Stomach (tissue), 9 donors: ENCODE measurements around the gene JAGN1. TPM values are rescaled to one million over a fixed set of nuclear protein-coding genes. Genes with fewer than 3 reads are reported as not detected.
"Not testable (repeated sequence)": the region's sequence is repeated elsewhere in the genome, so short reads cannot be mapped to it uniquely, and the experiment has no call there.

Experiments used
- DNase-seq, 2 donors: peaks; one replicate each; pipeline versions ENCODE4 v3.0.0 to v3.0.0-alpha.2; 2013 to 2019
- H3K27ac ChIP-seq, 5 donors: fragments of 200-600 bp in 4 of 5; sonication (generic) in 4 of 5; one replicate each; pipeline ENCODE4 v1.5.1; 2013 to 2019; ENCODE audit warnings: mild to moderate bottlenecking in 1 of 5, moderate library complexity in 1 of 5
- H3K27me3 ChIP-seq, 3 donors: fragments of 200-600 bp; sonication (generic); one replicate each; pipeline ENCODE4 v1.5.1; 2017 to 2019; ENCODE audit warnings: mixed run types in 1 of 3
- H3K36me3 ChIP-seq, 4 donors: fragments of 200-600 bp; sonication (generic); 1 replicate in 3 of 4; 2 replicates in 1 of 4; pipeline ENCODE4 v1.5.1; 2016 to 2019
- H3K4me1 ChIP-seq, 4 donors: fragments of 200-600 bp; sonication (generic); one replicate each; pipeline ENCODE4 v1.5.1; 2016 to 2019
- H3K4me3 ChIP-seq, 4 donors: fragments of 200-600 bp; sonication (generic) in 3 of 4; one replicate each; pipeline ENCODE4 v1.5.1; 2016 to 2019; ENCODE audit warnings: mild to moderate bottlenecking in 1 of 4
- H3K9me3 ChIP-seq, 4 donors: fragments of 200-600 bp; sonication (generic); one replicate each; pipeline ENCODE4 v1.5.1; 2016 to 2019
- CTCF ChIP-seq, 7 experiments: fragments of 450-650 bp in 4 of 7; fragments of 200-600 bp in 3 of 7; sonication (generic) in 3 of 7; IDR thresholded peaks; one replicate each; pipeline ENCODE4 v1.5.1; 2016 to 2019; ENCODE audit warnings: antibody characterized with exemption in 7 of 7, control low read depth in 2 of 7, mild to moderate bottlenecking in 1 of 7
- EP300 ChIP-seq: sonication (generic); formaldehyde crosslinking; IDR thresholded peaks from one replicate; pipeline ENCODE4 v1.6.1; 2017; ENCODE audit warnings: antibody characterized with exemption
- POLR2A ChIP-seq, 4 donors: fragments of 450-650 bp; IDR thresholded peaks; one replicate each; pipeline ENCODE4 v1.6.1; 2016; ENCODE audit warnings: antibody characterized with exemption in 4 of 4, control low read depth in 2 of 4, mild to moderate bottlenecking in 1 of 4, moderate library complexity in 1 of 4
- POLR2AphosphoS5 ChIP-seq, 3 donors: sonication (generic); formaldehyde crosslinking; IDR thresholded peaks; one replicate each; pipeline ENCODE4 v1.6.1; 2016; ENCODE audit warnings: antibody characterized with exemption in 3 of 3
- WGBS, 5 donors: extraction: QIAGEN DNeasy Blood & Tissue Kit in 3 of 5; methylation state at CpG; one replicate each; pipeline versions ENCODE4 v1.1.5 to v1.1.7; 2013 to 2018; 5-methylcytosine and 5-hydroxymethylcytosine counted together
- intact Hi-C: fragments of 100-400 bp; cut with DNase I; formaldehyde crosslinking; loops from one replicate; pipeline ENCODE4 v1.15.1; 2023; ENCODE audit warnings: low total_unique reads
- polyA plus RNA-seq, 3 donors: library from polyadenylated mRNA; stranded (reverse); fragments of 200-250 nt; gene quantifications; one replicate each; pipeline ENCODE4 v1.2.3, GENCODE V29; 2013
- total RNA-seq, 5 donors: library from RNA; depleted of rRNA; stranded (reverse); fragments of >200 nt; gene quantifications; one replicate each; pipeline versions ENCODE4 v1.1.0 to v1.2.3, GENCODE V29; 2014 to 2016
- donor health status: healthy with polysubstance abuse.
- donor health status: Bipolar disorder and iron deficiency.
- donor health status: healthy.

The JAGN1 gene
- total and polyA plus RNA-seq, 8 donors, result 9.4 to 56.6 (median 26.5) TPM; not detected in 1

GRCh38 chr3:9875448-9875847 lies 15.0 kb upstream of the JAGN1 start:
- no peak for DNase-seq
- TF ChIP-seq POLR2A (IDR thresholded peaks at IDR 0.05) (no peak), POLR2AphosphoS5 (IDR thresholded peaks at IDR 0.05) (no peak), EP300 (no peak), CTCF (IDR thresholded peaks at IDR 0.05) (no peak)
- Histone ChIP-seq H3K4me1 (no peaks in the 10 kb centered on the region), H3K27me3 (no peaks in the 10 kb centered on the region), H3K4me3 (no peak overlapping the region), H3K27ac (no peak overlapping the region), H3K9me3 (no peaks in the 10 kb centered on the region), H3K36me3 (no peaks in the 10 kb centered on the region)
- intact Hi-C loops, result no loop called here

GRCh38 chr3:9876255-9876654 lies 14.2 kb upstream of the JAGN1 start:
- H3K9me3 ChIP-seq, H3K36me3 ChIP-seq, H3K4me3 ChIP-seq, H3K27ac ChIP-seq, H3K4me1 ChIP-seq, intact Hi-C loops, DNase-seq, H3K27me3 ChIP-seq: not testable (repeated sequence)
- 82 to 94% (median 91%) methylated on average over 4 of the region's 4 CpGs for WGBS, 5 donors

- H3K4me1 ChIP-seq, result no peaks in the 10 kb centered on the region
- no peaks in the 10 kb centered on the region for H3K36me3 ChIP-seq
- no peak for DNase-seq
- intact Hi-C loops, result no loop called here
- H3K9me3 ChIP-seq, result no peaks in the 10 kb centered on the region
- no peak overlapping the region for H3K4me3 ChIP-seq
- H3K27me3 ChIP-seq, result no peaks in the 10 kb centered on the region
- WGBS, 5 donors, result 68 to 91% (median 90%) methylated on average over 3 to 12 of the region's 12 CpGs
- no peak overlapping the region for H3K27ac ChIP-seq
- TF ChIP-seq CTCF (IDR thresholded peaks at IDR 0.05) (no peak), POLR2AphosphoS5 (IDR thresholded peaks at IDR 0.05) (no peak), POLR2A (IDR thresholded peaks at IDR 0.05) (no peak), EP300 (no peak)
Observed at GRCh38 chr3:9876991-9877390, 13.4 kb upstream of the JAGN1 start.

- no peak overlapping the region for H3K4me3 ChIP-seq
Observed at GRCh38 chr3:9878700-9879099, 11.7 kb upstream of the JAGN1 start.

More at GRCh38 chr3:9878700-9879099, 11.7 kb upstream of the JAGN1 start:
- 51 to 76% (median 58%) methylated on average over 4 to 5 of the region's 5 CpGs for WGBS, 5 donors
- DNase-seq, result peak; percentile 59 to 74
- Histone ChIP-seq H3K36me3 (no peaks in the 10 kb centered on the region), H3K4me1 (no peaks in the 10 kb centered on the region), H3K27ac (peak overlapping the region in 2 of 5 donors; percentile 3 to 20), H3K9me3 (no peaks in the 10 kb centered on the region), H3K27me3 (no peaks in the 10 kb centered on the region)
- intact Hi-C loops, result no loop called here
- no peak for TF ChIP-seq CTCF (IDR thresholded peaks at IDR 0.05)
- no peak for TF ChIP-seq EP300
- no peak for TF ChIP-seq POLR2A (IDR thresholded peaks at IDR 0.05)
- peak in 2 of 3 donors; percentile 56 to 58 for TF ChIP-seq POLR2AphosphoS5 (IDR thresholded peaks at IDR 0.05)
